Stimulated activated CD8-positive, alpha-beta memory T cell treated with anti-CD3 and anti-CD28 coated beads, Interleukin-15, amount 100 ng/mL, for 1 hour (primary cell): Measurements from ENCODE around the gene GPR155.
A peak's percentile ranks its signal among the peaks of the same experiment; 100 is the strongest.

ENCODE experiments used
- DNase-seq: peaks from one replicate; pipeline ENCODE4 v3.0.0-alpha.2; 2020; ENCODE audit warnings: low read depth

GPR155 gene

GRCh38 chr2:174486563-174487107 is at the start of gene GPR155:
TSS of gene GPR155 (minus strand) at chr2:174487029. CDS start at chr2:174481956, 5,073 bp downstream.
- DNase-seq: peak; percentile 20

- DNase-seq: no peak
Observed at GRCh38 chr2:174535757-174536703, 49.2 kb upstream of the GPR155 start.

- DNase-seq: no peak
Observed at GRCh38 chr2:174535083-174535482, 48.3 kb upstream of the GPR155 start.

GRCh38 chr2:174529916-174530315 is 43.1 kb upstream of the GPR155 start:
- no peak for DNase-seq

GRCh38 chr2:174527959-174528358 is 41.1 kb upstream of the GPR155 start:
- no peak for DNase-seq

GRCh38 chr2:174527101-174527721 is 40.4 kb upstream of the GPR155 start:
- DNase-seq: no peak

- DNase-seq: no peak
Observed at GRCh38 chr2:174524527-174524926, 37.7 kb upstream of the GPR155 start.

- no peak for DNase-seq
Observed at GRCh38 chr2:174522553-174522952, 35.7 kb upstream of the GPR155 start.

- no peak for DNase-seq
Observed at GRCh38 chr2:174518395-174518794, 31.6 kb upstream of the GPR155 start.

- DNase-seq: no peak
Observed at GRCh38 chr2:174516501-174517378, 29.9 kb upstream of the GPR155 start.

- DNase-seq: no peak
Observed at GRCh38 chr2:174512345-174512744, 25.5 kb upstream of the GPR155 start.

- DNase-seq: no peak
Observed at GRCh38 chr2:174511580-174512260, 24.9 kb upstream of the GPR155 start.

- no peak for DNase-seq
Observed at GRCh38 chr2:174510583-174511189, 23.9 kb upstream of the GPR155 start.

GRCh38 chr2:174503161-174503809 is 16.5 kb upstream of the GPR155 start:
- DNase-seq: no peak

- DNase-seq: no peak
Observed at GRCh38 chr2:174499371-174499770, 12.5 kb upstream of the GPR155 start.

- no peak for DNase-seq
Observed at GRCh38 chr2:174495365-174496012, 8.7 kb upstream of the GPR155 start.

- no peak for DNase-seq
Observed at GRCh38 chr2:174493549-174494331, 6.9 kb upstream of the GPR155 start.

GRCh38 chr2:174492963-174493431 is 6.2 kb upstream of the GPR155 start:
- DNase-seq: peak; percentile 37

- DNase-seq: no peak
Observed at GRCh38 chr2:174491947-174492346, 5.1 kb upstream of the GPR155 start.
